ELF-1 (cell line): ENCODE measurements around the gene SPACA5.
"Not testable (repeated sequence)": the region's sequence is repeated elsewhere in the genome, so short reads cannot be mapped to it uniquely, and the experiment has no call there.

Experiments
- DNase-seq: peaks from one replicate; pipeline ENCODE4 v3.0.0-alpha.2; 2016; ENCODE audit warnings: low read depth, low spot score

SPACA5 gene

GRCh38 chrX:48006688-48007087 is at the start of gene SPACA5:
TSS of gene SPACA5 (plus strand) at chrX:48006988. CDS start at chrX:48007803, 815 bp downstream.
- not testable (repeated sequence) for DNase-seq

- DNase-seq: not testable (repeated sequence)
Measured at GRCh38 chrX:47958206-47958605, 48.6 kb upstream of the SPACA5 start.

- peak; percentile 60 for DNase-seq
Measured at GRCh38 chrX:47958761-47959342, 47.9 kb upstream of the SPACA5 start.

- no peak for DNase-seq
Measured at GRCh38 chrX:47960406-47960805, 46.4 kb upstream of the SPACA5 start.

GRCh38 chrX:47961830-47962229 is 45.0 kb upstream of the SPACA5 start:
- not testable (repeated sequence) for DNase-seq

- not testable (repeated sequence) for DNase-seq
Measured at GRCh38 chrX:47965526-47965925, 41.3 kb upstream of the SPACA5 start.

- DNase-seq: no peak
Measured at GRCh38 chrX:47973235-47973634, 33.6 kb upstream of the SPACA5 start.

- no peak for DNase-seq
Measured at GRCh38 chrX:47976254-47977151, 30.3 kb upstream of the SPACA5 start.

GRCh38 chrX:47991263-47992094 is 15.3 kb upstream of the SPACA5 start:
- DNase-seq: no peak

- no peak for DNase-seq
Measured at GRCh38 chrX:47992095-47992380, 14.8 kb upstream of the SPACA5 start.

- no peak for DNase-seq
Measured at GRCh38 chrX:47992669-47993068, 14.1 kb upstream of the SPACA5 start.

- DNase-seq: no peak
Measured at GRCh38 chrX:48001260-48001659, 5.5 kb upstream of the SPACA5 start.

- no peak for DNase-seq
Measured at GRCh38 chrX:48002319-48002718, 4.5 kb upstream of the SPACA5 start.

- DNase-seq: no peak
Measured at GRCh38 chrX:48002929-48003328, 3.9 kb upstream of the SPACA5 start.

GRCh38 chrX:48003367-48003757 is 3.4 kb upstream of the SPACA5 start:
- no peak for DNase-seq

- peak; percentile 99 for DNase-seq
Measured at GRCh38 chrX:48003758-48004457, 2.9 kb upstream of the SPACA5 start, which contains the start of gene ZNF182. TSS of gene ZNF182 (minus strand) at chrX:48003989. CDS start at chrX:48002609, 1,380 bp downstream.

GRCh38 chrX:48009445-48009960 is 2.7 kb downstream of the SPACA5 start:
- DNase-seq: not testable (repeated sequence)

GRCh38 chrX:48016583-48017310 is 10.0 kb downstream of the SPACA5 start:
- not testable (repeated sequence) for DNase-seq

GRCh38 chrX:48019892-48020291 is 13.1 kb downstream of the SPACA5 start:
- DNase-seq: not testable (repeated sequence)

GRCh38 chrX:48020472-48020871 is 13.7 kb downstream of the SPACA5 start:
- DNase-seq: not testable (repeated sequence)
